ENCODE measurements around the gene MAPK10. TPM values are rescaled to one million over a fixed set of nuclear protein-coding genes. Genes with fewer than 3 reads are reported as not detected.

The MAPK10 gene
- total and polyA plus RNA-seq, 10 of the 15 experiments (the other 5 are each of a cell fraction or from before 2014, with no cell fraction given), result 1.1 to 4.2 (median 2.4) TPM

- no peak for TF ChIP-seq ZSCAN29 (IDR thresholded peaks at IDR 0.05)
- no peak for TF ChIP-seq SPI1 (IDR thresholded peaks at IDR 0.05; ENCODE audit: borderline replicate concordance, insufficient read depth, low read depth, low read length)
- no peak for TF ChIP-seq KAT2A (conservative IDR thresholded peaks at IDR 0.05; ENCODE audit: control insufficient read depth, low read depth, low read length)
Observed at GRCh38 chr4:86038037-86038436, 321.8 kb downstream of the MAPK10 start (continued).

DNA sequence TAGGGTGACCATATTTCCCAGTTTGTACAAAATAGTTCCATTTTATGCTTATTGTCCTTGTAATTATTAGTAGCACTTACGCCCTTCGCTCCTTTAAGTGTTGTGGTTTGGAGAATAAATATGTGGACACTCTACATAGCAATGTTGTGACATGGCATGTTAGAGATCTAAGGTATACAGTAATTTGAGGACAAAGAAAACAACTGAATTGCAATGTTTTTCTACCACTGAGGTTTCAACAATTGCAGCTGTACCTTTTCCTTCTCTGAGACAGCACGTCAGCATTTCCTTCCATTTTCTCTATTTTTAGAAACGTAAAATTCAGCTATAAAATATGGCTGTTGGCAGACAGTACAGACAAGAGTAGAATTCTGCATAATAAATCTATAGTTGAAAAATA lies 323.1 kb downstream of the MAPK10 start:
- ATAC-seq (no peak), FAIRE-seq (no peak), DNase-seq (ENCODE audit: low read depth, low spot score) (no peak)
- Histone ChIP-seq H3K27ac (ENCODE audit: control insufficient read depth, insufficient read depth) (no peak overlapping the region), H3K36me3 (ENCODE audit: control insufficient read depth in 2 of 2, insufficient read depth in 2 of 2, low read length in 1 of 2) (no peaks in the 10 kb centered on the region), H2AFZ (ENCODE audit: control insufficient read depth, low read depth, low read length) (no peak overlapping the region), H3K9ac (ENCODE audit: control insufficient read depth, insufficient read depth, low read length) (no peak overlapping the region), H3K4me1 (ENCODE audit: control insufficient read depth, insufficient read depth, low read length) (no peaks in the 10 kb centered on the region), H3K27me3 (replicated peaks in 1 of 2; ENCODE audit: control insufficient read depth in 2 of 2, insufficient read depth in 2 of 2, low read length in 1 of 2) (no peaks in the 10 kb centered on the region), H3K4me3 (no peak overlapping the region), H4K20me1 (ENCODE audit: control insufficient read depth, insufficient read depth) (no peaks in the 10 kb centered on the region), H3K4me2 (ENCODE audit: control insufficient read depth, insufficient read depth) (no peak overlapping the region), H3K9me3 (replicated peaks; ENCODE audit: control insufficient read depth, insufficient read depth, low read length) (no peaks in the 10 kb centered on the region), H3K79me2 (ENCODE audit: control insufficient read depth, insufficient read depth, low read length) (no peaks in the 10 kb centered on the region)
- CTCF ChIA-PET, result interaction anchor here (0.7 to 1.2 kb wide), 2 partner anchors 244 to 952 kb away, joined by 3 to 4 read pairs; no protein-coding TSS in a partner anchor
- BruUV-seq (replicated peaks), result no TSS peak
- SMC1A ChIA-PET (ENCODE audit: uncharacterized antibody, unreplicated experiment), result interaction anchor here (1.0 to 1.3 kb wide), 2 partner anchors 10 to 88 kb away, joined by 3 to 4 read pairs; no protein-coding TSS in a partner anchor
- RAD21 ChIA-PET (ENCODE audit: unreplicated experiment), result no interaction called here
- TF ChIP-seq POLR2AphosphoS2 (IDR thresholded peaks at IDR 0.05; ENCODE audit: low read depth, low read length) (no peak), BRCA1 (IDR thresholded peaks at IDR 0.05; ENCODE audit: low read depth, low read length) (no peak), RELB (IDR thresholded peaks at IDR 0.05; ENCODE audit: low read depth) (no peak), ZBED1 (IDR thresholded peaks at IDR 0.05; ENCODE audit: borderline replicate concordance) (no peak), STAT3 (IDR thresholded peaks at IDR 0.05; ENCODE audit: low read depth, low read length) (no peak), TARDBP (IDR thresholded peaks at IDR 0.05; ENCODE audit: borderline replicate concordance) (no peak), ZNF592 (IDR thresholded peaks at IDR 0.05) (no peak)
- POLR2A ChIA-PET, result no interaction called here
- WGBS (ENCODE audit: insufficient coverage, insufficient replicate concordance, low lambda C conversion rate, missing lambda C conversion rate), result 36% methylated on average over 4 of the region's 4 CpGs
- in situ Hi-C loops (cut with MboI), result no loop called here
- intact Hi-C loops (cut with micrococcal nuclease; ENCODE audit: unreplicated experiment), result no loop called here

Data from GM12878 (cell line).